HG03439 (cell line): Measurements from ENCODE around the gene CACNA2D1.

Experiments used
- ATAC-seq: cut with Tn5 transposase; IDR thresholded peaks from one replicate; pipeline ENCODE4 v1.9.1; 2021; ENCODE audit warnings: mild to moderate bottlenecking, moderate library complexity; ENCODE audit not compliant: unreplicated experiment

CACNA2D1 gene

GRCh38 chr7:81902536-81902935 is 541.0 kb downstream of the CACNA2D1 start:
- no peak for ATAC-seq
